ENCODE results near the gene SPOCK2.

SPOCK2 gene

GRCh38 chr10:72107325-72108003, 19.1 kb upstream of the SPOCK2 start:
- DNase-seq: no peak

GRCh38 chr10:72106896-72107295, 18.5 kb upstream of the SPOCK2 start:
- DNase-seq: no peak

- no peak for DNase-seq
Measured at GRCh38 chr10:72106154-72106849, 18.0 kb upstream of the SPOCK2 start.

DNA sequence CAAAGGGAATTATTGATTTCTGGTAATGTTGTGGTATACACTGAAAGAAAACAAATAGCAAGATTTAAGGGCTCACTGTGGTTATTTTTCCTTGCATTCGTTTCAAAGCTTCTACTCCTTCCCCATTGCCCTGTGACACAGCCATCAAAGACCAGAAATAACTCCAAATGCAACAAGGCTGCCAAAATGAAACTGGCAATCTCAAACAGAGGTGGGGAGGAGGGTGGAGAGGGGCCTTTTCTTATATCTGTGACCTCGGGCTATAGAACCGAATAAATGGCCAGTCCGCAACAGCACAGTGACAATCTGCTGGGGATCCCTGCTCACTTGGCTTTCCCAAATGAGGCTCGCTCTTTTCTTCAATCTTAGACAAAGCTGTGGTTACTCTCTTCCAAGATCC, 17.4 kb upstream of the SPOCK2 start:
- no peak for DNase-seq

DNA sequence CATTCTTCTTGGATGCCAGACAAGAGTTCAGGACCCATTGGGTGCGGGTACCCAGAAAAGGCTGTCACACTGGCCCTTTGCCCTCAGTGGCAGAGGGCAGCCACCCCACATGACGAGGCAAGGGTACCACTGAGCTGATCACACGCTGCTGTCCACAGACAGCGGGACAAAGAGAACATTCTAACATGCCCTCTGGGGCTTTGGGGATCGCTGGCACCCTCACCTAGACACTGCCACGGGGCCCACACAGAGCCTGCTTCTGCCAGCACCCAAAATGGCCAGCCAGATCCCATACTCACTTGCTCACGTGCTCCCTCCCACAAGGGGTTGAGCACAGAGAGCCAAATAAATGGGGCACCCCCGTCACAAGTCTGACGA, 16.7 kb upstream of the SPOCK2 start:
- DNase-seq: no peak

DNA sequence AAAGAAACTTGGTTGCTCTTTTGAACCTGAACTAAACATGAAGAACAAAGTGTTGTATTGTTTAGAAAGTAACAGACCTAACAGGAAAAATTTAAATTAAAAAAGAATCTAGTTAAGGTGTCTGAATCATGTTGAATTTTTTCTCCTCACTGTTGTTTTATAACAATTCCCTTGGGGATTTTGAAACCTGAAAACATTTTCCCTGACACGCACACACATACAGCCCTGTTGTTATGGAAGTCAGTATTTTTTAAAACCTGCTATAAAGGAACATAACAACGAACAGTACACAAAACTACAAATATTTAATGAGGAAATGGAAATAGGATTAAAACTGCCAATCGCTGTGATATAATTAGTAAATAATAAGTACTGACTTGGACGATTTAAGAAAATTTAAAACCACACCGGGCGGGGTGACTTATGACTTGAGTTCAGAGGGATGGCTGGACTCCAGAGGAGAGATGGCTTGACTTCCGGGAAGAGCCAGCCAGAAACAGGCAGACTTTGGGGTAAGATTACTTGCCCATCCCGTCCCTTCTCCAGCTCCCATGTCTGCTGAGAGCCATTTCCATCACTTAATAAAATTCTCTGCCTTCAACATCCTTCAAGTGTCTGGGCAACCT, 16.2 kb upstream of the SPOCK2 start:
- no peak for DNase-seq

- DNase-seq: no peak
Measured at GRCh38 chr10:72099600-72099921, 11.2 kb upstream of the SPOCK2 start.

- DNase-seq: no peak
Measured at GRCh38 chr10:72098836-72099599, 10.7 kb upstream of the SPOCK2 start.

GRCh38 chr10:72098301-72098835, 10.0 kb upstream of the SPOCK2 start:
- no peak for DNase-seq

GRCh38 chr10:72097448-72098300, 9.3 kb upstream of the SPOCK2 start:
- no peak for DNase-seq

DNA sequence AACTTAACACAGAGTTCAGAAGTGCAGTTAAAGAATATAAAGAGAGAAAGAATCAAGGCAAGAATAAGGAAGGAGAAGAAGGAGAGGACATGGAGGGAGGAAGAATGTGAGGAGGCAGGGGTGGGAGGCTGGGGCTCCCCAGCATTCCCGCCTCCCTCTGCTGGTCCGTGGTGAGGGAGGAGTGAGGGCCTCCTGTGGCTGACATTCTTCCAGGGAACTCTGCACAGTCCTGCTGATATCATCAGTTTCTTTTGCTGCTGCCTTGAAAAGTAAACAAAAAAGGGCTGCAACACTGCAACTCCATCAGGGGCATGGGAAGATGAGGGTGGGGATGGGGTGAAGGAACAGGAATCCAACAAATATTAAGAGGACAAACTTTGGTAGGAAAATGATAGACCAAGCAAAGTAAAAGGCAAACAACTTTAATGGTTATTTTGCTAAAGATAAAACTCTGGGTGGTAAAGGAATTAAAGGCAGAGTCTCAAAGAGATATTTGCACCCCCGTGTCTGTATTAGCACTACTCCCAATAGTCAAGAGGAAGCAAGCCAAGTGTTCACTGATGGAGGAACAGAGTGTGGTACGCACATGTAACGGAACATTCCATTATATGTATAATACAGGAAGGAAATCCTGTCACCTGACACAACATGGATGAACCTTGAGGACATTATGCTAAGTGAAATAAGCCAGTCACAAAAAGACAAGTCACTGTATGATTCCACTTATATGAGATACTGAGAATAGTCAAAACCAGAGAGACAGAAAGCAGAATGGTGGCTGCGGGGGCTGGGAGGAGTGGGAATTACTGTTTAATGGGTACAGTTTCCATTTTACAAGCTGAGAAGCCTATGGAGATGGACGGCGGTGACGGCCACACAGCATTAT, 8.0 kb upstream of the SPOCK2 start:
- DNase-seq: no peak

GRCh38 chr10:72095195-72095594, 6.8 kb upstream of the SPOCK2 start:
- DNase-seq: no peak

GRCh38 chr10:72094574-72094973, 6.2 kb upstream of the SPOCK2 start:
- DNase-seq: no peak

GRCh38 chr10:72093450-72093849, 5.1 kb upstream of the SPOCK2 start:
- DNase-seq: no peak

DNA sequence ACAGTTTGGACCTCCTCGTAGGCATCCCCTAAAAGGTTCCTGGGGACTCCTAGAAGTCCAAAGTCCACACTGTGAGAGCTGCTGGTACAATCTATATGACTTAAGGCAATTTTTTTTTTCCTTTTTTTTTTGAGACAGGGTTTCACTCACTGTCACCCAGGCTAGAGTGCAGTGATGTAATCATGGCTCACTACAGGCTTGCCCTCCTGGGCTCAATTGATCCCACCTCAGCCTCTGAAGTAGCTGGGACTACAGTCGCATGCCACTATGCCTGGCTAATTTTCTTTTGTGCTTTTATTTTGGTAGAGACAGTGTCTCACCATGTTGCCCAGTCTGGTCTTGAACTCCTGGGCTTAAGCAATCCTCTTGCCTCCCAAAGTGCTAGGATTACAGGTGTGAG, 4.6 kb upstream of the SPOCK2 start:
- no peak for DNase-seq

DNA sequence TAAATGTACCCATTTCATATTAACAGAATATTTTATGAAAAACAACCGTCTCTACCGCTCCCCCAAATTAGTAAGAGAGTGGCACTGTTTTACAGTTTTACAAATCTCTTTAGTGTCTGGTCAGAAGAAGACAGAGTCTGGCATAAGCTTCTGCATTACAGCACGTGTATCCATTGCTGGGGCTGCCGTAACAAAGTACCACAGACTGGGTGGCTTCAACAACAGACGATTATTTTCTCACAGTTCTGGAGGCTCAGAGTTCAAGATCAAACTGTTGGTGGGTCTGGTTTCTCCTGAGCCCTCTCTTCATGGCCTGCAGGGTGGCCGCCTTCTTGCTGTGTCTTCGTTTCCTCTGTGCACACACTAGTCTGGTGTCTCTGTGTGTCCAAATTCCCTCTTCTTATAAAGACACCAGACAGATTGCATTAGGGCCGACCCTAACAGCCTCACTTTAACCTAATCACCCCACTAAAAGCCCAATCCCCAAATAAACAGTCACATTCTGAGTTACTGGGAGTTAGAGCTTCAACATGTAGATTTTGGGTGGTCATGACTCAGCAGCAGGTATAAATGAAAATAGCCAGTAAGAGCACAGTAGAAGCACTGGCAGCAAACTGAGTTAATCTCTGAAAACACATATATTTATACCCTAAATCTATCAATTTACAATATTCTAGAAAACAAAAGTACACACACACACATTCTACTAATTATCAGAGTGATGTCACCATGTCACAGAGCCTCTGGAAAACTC, 4.0 kb upstream of the SPOCK2 start:
- DNase-seq: no peak

DNA sequence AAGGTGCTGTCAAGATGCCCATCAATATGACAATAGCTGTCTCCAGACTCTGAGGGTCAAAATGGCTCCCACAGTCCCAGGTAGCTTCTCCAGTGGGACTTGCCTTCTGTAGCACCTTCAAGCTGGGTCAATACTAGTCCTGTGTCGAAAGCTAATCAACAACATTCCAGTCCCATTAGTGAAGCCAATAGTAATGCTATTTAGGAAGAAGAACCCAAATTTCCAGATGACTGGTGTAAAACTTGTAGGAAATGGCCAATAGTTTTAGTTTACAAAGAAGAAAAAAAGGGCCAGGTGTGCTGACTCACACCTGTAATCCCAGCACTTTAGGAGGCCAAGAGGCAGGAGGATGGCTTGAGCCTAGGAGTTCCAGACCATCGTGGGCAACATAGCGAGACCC, 2.0 kb upstream of the SPOCK2 start:
- no peak for DNase-seq

GRCh38 chr10:72089618-72090017, 1.3 kb upstream of the SPOCK2 start:
- no peak for DNase-seq

DNA sequence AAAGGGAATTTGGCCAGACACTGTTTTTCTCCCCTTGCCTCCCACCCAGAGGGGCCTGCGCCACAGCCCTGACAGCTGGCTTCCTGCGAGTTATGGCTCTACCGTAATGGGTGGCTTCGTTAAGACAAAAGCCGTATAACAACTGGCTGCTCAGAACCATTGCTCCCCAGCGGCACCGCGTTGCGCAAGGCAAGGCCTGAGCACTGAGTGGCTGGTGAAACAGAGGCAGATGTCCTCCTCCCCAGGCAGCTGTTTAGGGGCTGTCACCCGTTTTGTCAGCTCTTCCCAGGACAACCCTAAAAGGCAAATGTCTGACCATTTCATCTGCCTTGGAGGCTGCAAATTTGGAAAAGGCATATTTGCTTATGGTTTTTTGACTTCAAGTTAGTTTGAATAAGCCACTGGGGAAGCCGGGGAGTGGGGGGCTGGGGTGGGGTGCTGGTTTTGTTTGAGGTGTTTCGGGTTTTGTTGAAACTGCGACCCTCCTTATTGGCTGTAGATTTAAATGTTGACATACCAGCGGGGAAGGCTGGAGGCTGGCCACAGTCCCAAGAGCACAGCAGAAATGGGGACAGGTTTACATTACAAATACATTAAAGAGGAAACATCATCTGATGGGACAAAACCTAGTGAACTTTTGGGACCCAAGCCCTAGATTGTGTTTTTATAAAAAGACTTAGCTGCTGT, 681 bp upstream of the SPOCK2 start:
- peak; percentile 17 for DNase-seq

DNA sequence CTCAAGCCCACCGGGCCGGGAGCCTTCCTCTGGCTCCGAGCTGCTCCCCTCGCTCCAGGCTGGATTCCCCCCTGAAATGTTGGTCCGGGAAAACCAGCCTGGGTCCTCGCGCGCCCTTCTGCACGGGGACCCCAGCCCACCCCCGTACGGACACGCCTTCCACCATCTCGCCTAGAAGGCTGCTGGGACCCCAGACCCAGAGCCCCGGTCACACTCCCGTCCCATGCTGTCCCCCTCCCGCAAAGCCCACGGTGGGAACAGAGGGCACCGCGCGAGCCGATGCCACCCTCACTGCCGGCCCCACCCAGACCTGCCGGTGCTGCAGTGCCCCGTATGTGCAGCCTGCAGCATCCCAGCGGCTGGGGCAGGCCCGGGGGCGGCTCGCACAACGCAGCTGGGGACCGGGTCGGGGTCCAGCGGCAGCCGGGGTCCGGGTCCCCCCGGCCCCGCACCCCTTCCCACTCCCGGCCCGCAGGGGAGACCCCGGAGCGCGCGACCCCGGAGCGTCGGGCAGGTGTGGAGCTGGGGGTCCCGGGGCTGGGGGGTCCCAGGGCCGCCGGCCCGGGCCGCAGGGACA, 871 bp downstream of the SPOCK2 start:
- DNase-seq: no peak

Measured in NCI-H524 treated with DMSO at 0.1 percent for 48 hours (cell line).